IPS-NIHi7 (cell line): ENCODE results near the gene KNOP1.

Experiments used
- DNase-seq: peaks from one replicate; pipeline ENCODE4 v3.0.0; 2012; ENCODE audit warnings: mixed read lengths; ENCODE audit errors: extremely low spot score

Gene KNOP1

GRCh38 chr16:19707569-19708295, 10.3 kb downstream of the KNOP1 start:
- DNase-seq = no peak

- no peak for DNase-seq
These were observed 11.2 kb downstream of the KNOP1 start for GRCh38 chr16:19706846-19707245.

DNA sequence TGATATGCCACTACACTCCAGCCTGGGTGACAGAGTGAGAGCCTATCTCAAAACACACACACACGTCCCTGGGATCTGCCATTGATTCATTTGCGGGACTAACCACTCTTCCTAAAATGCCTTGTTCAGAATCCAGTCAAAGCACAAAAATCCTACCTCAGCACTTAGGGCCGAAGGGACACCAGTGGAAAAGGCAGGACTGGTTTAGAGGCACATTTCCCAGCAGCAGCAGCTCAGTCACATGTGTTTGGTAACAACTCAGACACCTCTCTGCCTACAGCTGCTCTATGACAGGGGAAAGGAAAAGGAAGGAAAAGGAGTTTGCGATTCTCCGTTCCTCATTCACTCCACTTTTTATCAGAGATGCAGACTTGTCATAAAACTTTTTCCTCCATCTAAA, 12.2 kb downstream of the KNOP1 start:
- no peak for DNase-seq

GRCh38 chr16:19705146-19705501, 12.9 kb downstream of the KNOP1 start:
- DNase-seq = no peak

- DNase-seq = no peak
These were observed 13.5 kb downstream of the KNOP1 start for GRCh38 chr16:19704321-19705145.

DNA sequence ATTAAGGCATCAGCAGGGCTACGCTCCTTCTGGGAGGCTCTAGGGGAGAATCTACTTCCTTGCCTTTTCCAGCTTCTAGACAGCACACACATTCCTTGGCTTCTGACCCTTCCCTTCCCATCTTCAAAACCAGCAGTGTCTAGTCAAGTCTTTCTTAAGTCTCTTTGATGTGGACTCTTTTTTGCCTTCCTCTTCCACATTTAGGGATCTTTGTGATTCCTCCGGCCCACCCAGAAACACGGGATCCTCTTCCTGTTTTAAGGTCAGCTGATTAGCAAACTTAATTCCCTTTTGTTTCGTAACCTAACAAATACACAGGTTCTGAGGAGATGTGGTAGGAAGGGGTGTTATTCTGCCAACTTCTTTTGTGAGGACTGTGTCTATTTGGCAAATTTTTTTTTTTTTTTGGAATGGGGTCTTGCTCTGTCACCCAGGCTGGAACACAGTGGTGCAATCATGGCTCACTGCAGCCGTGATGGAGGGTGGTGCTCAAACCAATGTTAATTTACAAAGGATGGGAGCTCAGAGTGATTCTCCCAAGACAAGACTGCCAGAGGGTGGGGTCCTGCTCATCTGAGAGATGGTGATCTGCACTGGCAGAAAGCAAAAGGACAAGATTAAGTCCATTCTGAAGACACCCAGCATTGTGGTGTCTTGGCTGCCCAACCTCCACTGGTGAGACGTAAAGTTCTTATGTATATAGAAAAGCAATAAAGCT, 14.7 kb downstream of the KNOP1 start:
- no peak for DNase-seq

- no peak for DNase-seq
These were observed 16.9 kb downstream of the KNOP1 start for GRCh38 chr16:19701091-19701490.

DNA sequence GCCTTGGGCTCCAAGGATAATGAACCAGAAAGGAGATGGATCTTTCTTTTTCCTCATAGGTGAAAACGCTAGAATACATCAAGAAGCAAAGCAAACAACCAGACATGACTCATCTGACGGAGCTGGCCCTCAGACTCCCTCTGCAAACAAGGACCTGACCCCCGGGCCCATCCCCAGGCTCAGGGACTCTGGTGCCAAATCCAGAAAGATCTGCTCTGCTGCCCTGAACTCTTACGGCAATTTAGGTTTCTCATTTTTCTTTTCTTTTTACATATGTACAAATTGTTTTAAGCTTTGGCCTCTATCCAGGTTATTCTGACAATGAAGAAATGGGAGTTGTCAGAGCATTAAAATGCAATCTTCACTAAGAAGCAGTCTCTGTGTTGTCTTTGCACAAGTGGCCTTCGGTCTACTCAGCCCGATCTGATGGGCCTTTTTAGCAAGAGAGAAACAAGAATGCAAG, 17.7 kb downstream of the KNOP1 start:
- DNase-seq = no peak

GRCh38 chr16:19699472-19699871, 18.6 kb downstream of the KNOP1 start:
- no peak for DNase-seq

DNA sequence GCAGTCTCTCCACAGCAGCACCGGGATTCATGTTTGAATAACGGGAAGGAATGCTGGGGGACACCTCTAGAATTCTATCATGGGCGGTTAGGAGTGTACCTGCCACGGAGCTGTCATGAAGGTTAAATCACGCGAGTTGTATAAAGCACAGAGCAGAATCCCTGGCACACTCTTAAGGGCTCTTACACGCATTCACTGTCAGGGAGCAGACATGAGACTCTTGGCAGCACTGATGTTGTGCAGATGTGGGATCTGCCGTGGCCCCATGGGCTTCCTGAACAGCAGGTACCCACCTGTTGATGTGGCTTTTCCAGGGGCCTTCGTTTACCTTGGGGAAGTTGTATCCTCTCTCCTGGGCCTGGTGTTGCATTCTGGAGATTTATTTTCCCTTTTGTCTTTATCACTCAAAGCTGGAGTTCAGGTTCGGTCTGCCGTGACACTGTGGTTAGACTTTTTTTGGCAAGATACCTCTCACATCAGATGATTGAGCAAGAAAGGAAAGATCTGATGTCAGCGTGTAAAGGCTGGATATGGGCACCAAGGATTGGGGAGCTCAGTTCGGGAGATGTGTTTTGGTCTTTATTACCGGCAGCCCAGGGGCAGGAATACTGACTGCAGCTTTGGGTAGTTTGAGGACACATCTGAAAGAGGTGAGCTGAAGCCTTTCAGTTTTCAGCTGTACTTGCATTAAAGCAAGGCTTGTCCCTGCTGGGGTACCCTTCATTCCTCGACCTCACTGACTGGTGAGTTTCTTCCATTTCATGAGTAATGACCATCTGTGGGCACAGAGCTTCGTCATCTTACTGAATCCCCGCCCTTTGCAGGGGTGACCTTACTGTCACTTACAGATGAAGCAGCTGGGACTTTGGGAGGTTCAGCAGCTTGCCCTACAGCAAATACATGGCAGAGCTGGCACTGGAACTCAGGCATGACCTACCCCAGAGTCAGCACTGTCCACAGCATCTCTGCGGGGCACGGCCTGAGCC, 19.3 kb downstream of the KNOP1 start:
- DNase-seq = no peak

DNA sequence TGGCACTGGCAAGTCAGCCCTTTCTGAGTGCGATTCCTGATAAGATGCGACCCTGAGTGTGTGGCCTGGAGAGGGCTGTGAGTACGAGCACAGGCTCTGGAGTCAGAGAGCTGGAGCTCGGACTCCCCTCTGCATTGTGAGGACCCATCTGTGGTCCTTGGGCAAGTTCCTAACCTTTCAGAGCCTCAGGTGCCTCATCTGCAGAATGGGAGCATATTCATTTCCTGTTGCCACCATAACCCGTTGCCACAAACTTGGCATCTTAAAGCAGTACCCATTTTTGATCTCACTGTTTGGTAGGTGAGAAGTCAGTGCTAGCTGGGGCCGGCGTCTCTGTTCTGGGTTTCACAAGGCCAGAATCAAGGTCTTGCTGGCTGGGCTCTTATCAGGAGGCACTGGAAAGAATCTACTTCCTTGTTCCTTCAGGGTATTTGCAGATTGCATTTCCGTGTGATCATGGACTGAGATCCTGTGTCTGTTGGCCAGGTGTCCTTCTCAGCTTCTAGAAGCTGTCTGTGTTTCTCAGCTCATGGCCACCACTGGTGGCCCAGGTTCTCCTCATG, 20.2 kb downstream of the KNOP1 start:
- DNase-seq = no peak

DNA sequence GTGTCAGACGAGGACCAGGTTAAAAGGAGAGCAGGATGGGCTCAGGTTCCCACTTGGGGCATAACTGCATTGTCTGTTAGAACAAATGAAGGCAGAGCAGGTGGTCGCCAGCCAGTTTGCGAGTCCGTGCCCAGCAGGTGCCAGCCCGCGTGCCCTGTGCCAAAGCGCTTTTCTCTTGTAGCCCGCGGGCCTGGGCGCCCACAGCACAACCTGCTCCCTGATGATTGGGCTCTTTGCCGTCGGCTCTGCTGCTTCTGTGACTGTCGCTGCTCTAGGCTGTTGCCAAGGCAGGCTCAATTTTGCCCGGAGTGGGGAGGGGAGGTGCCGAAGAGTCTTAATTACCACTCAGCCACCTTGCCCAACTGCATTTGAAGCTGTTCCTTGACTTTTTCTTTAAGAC, 21.1 kb downstream of the KNOP1 start:
- no peak for DNase-seq

DNA sequence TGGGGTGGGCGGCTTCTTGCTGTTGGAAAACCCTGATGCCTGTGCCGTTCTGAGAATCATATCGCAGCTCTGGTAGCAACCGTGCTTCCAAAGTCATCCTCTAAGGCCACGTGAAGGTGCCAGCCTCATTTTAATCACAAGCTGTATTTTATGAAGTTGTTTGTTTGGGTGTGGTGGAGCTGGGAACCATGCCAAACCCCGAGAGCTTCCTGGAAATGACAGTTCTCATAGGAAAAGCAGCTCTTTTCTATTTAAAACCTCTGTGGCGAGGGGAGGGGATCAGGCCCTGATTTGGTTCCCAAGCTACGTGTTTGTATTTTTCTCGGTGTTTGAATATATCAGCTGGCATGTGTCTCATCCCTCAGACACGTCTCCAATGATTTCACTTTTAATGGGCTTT, 21.7 kb downstream of the KNOP1 start:
- no peak for DNase-seq

DNA sequence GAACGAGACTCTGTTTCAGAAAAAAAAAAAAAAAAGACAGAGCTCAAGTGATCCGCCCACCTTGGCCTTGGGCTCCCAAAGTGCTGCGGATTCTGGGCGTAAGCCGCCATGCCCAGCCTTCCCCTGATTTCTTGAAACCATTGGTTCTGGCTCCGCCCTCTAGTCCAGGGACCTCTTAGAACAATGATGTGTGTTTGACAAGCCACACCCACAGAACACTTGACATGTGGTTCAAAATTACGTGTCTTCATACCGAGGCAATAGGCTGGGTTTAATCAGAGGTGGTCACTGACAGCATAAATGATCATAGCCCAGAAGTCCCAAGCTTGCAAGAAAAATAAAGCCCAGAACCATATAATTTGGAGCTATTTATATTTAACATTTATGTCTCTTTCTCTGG, 23.0 kb downstream of the KNOP1 start:
- DNase-seq = no peak

DNA sequence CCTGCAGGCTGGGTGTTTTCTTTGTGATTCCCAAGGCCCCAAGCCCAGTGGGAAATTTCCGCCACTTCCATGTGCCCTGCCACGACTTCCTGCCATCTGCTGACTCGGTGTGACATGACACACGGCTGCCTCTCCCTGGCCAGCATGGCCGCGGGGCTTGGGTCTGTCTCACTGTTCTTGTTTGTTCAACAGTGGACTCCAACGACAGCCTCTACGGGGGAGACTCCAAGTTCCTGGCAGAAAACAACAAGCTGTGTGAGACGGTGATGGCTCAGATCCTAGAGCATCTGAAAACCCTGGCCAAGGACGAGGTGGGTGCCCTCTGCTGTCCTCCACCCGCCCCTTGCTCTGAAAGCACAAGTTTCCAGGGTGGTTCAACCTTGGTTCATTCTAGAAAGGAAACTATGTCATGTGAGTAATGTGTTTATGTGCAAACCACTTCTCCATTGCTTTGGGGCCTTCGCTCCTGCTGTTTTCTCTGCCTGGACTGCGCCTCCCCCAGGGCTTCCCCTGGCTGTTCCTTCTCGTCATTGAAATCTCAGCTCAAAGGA, 26.8 kb downstream of the KNOP1 start:
- DNase-seq = no peak

DNA sequence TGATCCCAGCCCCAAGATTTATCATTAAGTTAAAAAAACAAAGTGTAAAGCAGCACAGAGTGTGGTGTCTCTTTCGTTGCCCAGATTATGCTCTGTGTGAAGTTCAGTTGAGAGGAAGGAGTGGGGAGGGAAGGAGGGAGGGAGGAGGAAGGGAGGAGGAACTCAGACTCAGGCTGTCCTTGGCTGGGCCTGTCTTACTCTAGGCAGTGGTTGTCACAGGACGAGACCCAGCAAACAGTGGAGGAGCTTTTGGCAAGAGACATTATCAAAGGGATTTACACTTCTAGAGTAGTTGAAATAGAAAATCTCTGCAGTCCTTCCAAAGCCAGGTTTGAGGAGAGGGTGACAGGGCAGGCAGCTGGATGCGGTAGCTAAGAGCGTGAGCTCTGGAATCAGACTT, 27.8 kb downstream of the KNOP1 start:
- DNase-seq = no peak

GRCh38 chr16:19689342-19689741, 28.7 kb downstream of the KNOP1 start:
- DNase-seq = no peak

- DNase-seq = no peak
These were observed 29.5 kb downstream of the KNOP1 start for GRCh38 chr16:19688396-19689024.

GRCh38 chr16:19687279-19687678, 30.7 kb downstream of the KNOP1 start:
- no peak for DNase-seq

- no peak for DNase-seq
These were observed 32.9 kb downstream of the KNOP1 start for GRCh38 chr16:19685176-19685575.
